Activated naive CD8-positive, alpha-beta T cell (primary cell): ENCODE measurements around the gene RPSA.

Experiments used
- H3K27ac Mint-ChIP-seq: one replicate; pipeline ENCODE4 v1.8.0; 2021; ENCODE audit warnings: mixed read lengths
- H3K27me3 Mint-ChIP-seq: one replicate; pipeline ENCODE4 v1.8.0; 2021; ENCODE audit warnings: mixed read lengths
- H3K36me3 Mint-ChIP-seq: one replicate; pipeline ENCODE4 v1.8.0; 2021; ENCODE audit warnings: mixed read lengths
- H3K4me1 Mint-ChIP-seq: one replicate; pipeline ENCODE4 v1.8.0; 2021; ENCODE audit warnings: low read depth, mixed read lengths
- H3K4me3 Mint-ChIP-seq: one replicate; pipeline ENCODE4 v1.8.0; 2021; ENCODE audit warnings: mild to moderate bottlenecking, mixed read lengths
- H3K9me3 Mint-ChIP-seq: one replicate; pipeline ENCODE4 v1.8.0; 2021; ENCODE audit warnings: low read depth, mixed read lengths

RPSA gene

GRCh38 chr3:39383881-39384664, 22.4 kb upstream of the RPSA start:
- H3K27me3 Mint-ChIP-seq, result no peaks in the 10 kb centered on the region
- H3K36me3 Mint-ChIP-seq, result no peaks in the 10 kb centered on the region
- peaks cover 55% of the 10 kb centered on the region for H3K4me1 Mint-ChIP-seq
- peak overlapping the region; percentile 97 for H3K4me3 Mint-ChIP-seq
- no peaks in the 10 kb centered on the region for H3K9me3 Mint-ChIP-seq
- peak overlapping the region; percentile 98 for H3K27ac Mint-ChIP-seq

GRCh38 chr3:39384665-39385000, 21.9 kb upstream of the RPSA start:
- peak overlapping the region; percentile 97 for H3K4me3 Mint-ChIP-seq
- H3K27ac Mint-ChIP-seq, result peak overlapping the region; percentile 98
- no peaks in the 10 kb centered on the region for H3K36me3 Mint-ChIP-seq
- no peaks in the 10 kb centered on the region for H3K27me3 Mint-ChIP-seq
- H3K4me1 Mint-ChIP-seq, result peaks cover 61% of the 10 kb centered on the region
- H3K9me3 Mint-ChIP-seq, result no peaks in the 10 kb centered on the region

GRCh38 chr3:39385456-39386090, 20.9 kb upstream of the RPSA start:
- H3K36me3 Mint-ChIP-seq, result peaks cover under 1% of the 10 kb centered on the region
- H3K4me1 Mint-ChIP-seq, result peaks cover 65% of the 10 kb centered on the region
- no peaks in the 10 kb centered on the region for H3K9me3 Mint-ChIP-seq
- H3K27me3 Mint-ChIP-seq, result no peaks in the 10 kb centered on the region
- H3K4me3 Mint-ChIP-seq, result peak overlapping the region; percentile 97
- peak overlapping the region; percentile 55 for H3K27ac Mint-ChIP-seq

- H3K4me3 Mint-ChIP-seq, result peak overlapping the region; percentile 74
- H3K36me3 Mint-ChIP-seq, result peaks cover 4% of the 10 kb centered on the region
- H3K9me3 Mint-ChIP-seq, result no peaks in the 10 kb centered on the region
- no peak overlapping the region for H3K27ac Mint-ChIP-seq
- H3K4me1 Mint-ChIP-seq, result peaks cover 67% of the 10 kb centered on the region
- H3K27me3 Mint-ChIP-seq, result no peaks in the 10 kb centered on the region
Measured at GRCh38 chr3:39386318-39386717, 20.2 kb upstream of the RPSA start.

GRCh38 chr3:39387411-39387975, 19.0 kb upstream of the RPSA start:
- Mint-ChIP-seq H3K27ac (peak overlapping the region; percentile 76), H3K9me3 (no peaks in the 10 kb centered on the region), H3K27me3 (no peaks in the 10 kb centered on the region), H3K36me3 (peaks cover 6% of the 10 kb centered on the region), H3K4me3 (peak overlapping the region; percentile 33), H3K4me1 (peaks cover 64% of the 10 kb centered on the region)

GRCh38 chr3:39388153-39388552, 18.4 kb upstream of the RPSA start:
- Mint-ChIP-seq H3K36me3 (peaks cover 6% of the 10 kb centered on the region), H3K9me3 (no peaks in the 10 kb centered on the region), H3K4me1 (peaks cover 59% of the 10 kb centered on the region), H3K27ac (peak overlapping the region; percentile 28), H3K4me3 (peak overlapping the region; percentile 33), H3K27me3 (no peaks in the 10 kb centered on the region)

- Mint-ChIP-seq H3K4me3 (peak overlapping the region; percentile 18), H3K4me1 (peaks cover 57% of the 10 kb centered on the region), H3K27ac (peak overlapping the region; percentile 86), H3K9me3 (no peaks in the 10 kb centered on the region), H3K27me3 (no peaks in the 10 kb centered on the region), H3K36me3 (peaks cover 6% of the 10 kb centered on the region)
Measured at GRCh38 chr3:39388741-39389248, 17.7 kb upstream of the RPSA start.

- Mint-ChIP-seq H3K36me3 (peaks cover 8% of the 10 kb centered on the region), H3K4me3 (no peak overlapping the region), H3K4me1 (peaks cover 49% of the 10 kb centered on the region), H3K9me3 (no peaks in the 10 kb centered on the region), H3K27me3 (no peaks in the 10 kb centered on the region), H3K27ac (no peak overlapping the region)
Measured at GRCh38 chr3:39390181-39390580, 16.3 kb upstream of the RPSA start.

GRCh38 chr3:39396690-39397089, 9.8 kb upstream of the RPSA start:
- Mint-ChIP-seq H3K27ac (no peak overlapping the region), H3K4me1 (peaks cover under 1% of the 10 kb centered on the region), H3K27me3 (no peaks in the 10 kb centered on the region), H3K9me3 (no peaks in the 10 kb centered on the region), H3K4me3 (no peak overlapping the region), H3K36me3 (peaks cover 14% of the 10 kb centered on the region)

GRCh38 chr3:39398700-39399099, 7.8 kb upstream of the RPSA start:
- H3K4me1 Mint-ChIP-seq, result peaks cover 4% of the 10 kb centered on the region
- peaks cover 12% of the 10 kb centered on the region for H3K36me3 Mint-ChIP-seq
- H3K4me3 Mint-ChIP-seq, result no peak overlapping the region
- H3K9me3 Mint-ChIP-seq, result no peaks in the 10 kb centered on the region
- H3K27me3 Mint-ChIP-seq, result no peaks in the 10 kb centered on the region
- no peak overlapping the region for H3K27ac Mint-ChIP-seq

- Mint-ChIP-seq H3K27me3 (no peaks in the 10 kb centered on the region), H3K36me3 (peaks cover 13% of the 10 kb centered on the region), H3K4me1 (peaks cover 11% of the 10 kb centered on the region), H3K9me3 (no peaks in the 10 kb centered on the region), H3K4me3 (no peak overlapping the region), H3K27ac (no peak overlapping the region)
Measured at GRCh38 chr3:39401983-39402382, 4.5 kb upstream of the RPSA start.

- no peak overlapping the region for H3K27ac Mint-ChIP-seq
- no peaks in the 10 kb centered on the region for H3K27me3 Mint-ChIP-seq
- peaks cover 18% of the 10 kb centered on the region for H3K36me3 Mint-ChIP-seq
- H3K4me3 Mint-ChIP-seq, result no peak overlapping the region
- H3K9me3 Mint-ChIP-seq, result no peaks in the 10 kb centered on the region
- H3K4me1 Mint-ChIP-seq, result peaks cover 32% of the 10 kb centered on the region
Measured at GRCh38 chr3:39404943-39405686, 1.4 kb upstream of the RPSA start.

- Mint-ChIP-seq H3K36me3 (peaks cover 15% of the 10 kb centered on the region), H3K4me3 (peak overlapping the region; percentile 97), H3K27ac (peak overlapping the region; percentile 100), H3K4me1 (peaks cover 38% of the 10 kb centered on the region), H3K27me3 (no peaks in the 10 kb centered on the region), H3K9me3 (no peaks in the 10 kb centered on the region)
Measured at GRCh38 chr3:39405687-39406367, 693 bp upstream of the RPSA start.

GRCh38 chr3:39407259-39407629, 724 bp downstream of the RPSA start:
- Mint-ChIP-seq H3K4me1 (peaks cover 45% of the 10 kb centered on the region), H3K36me3 (peaks cover 21% of the 10 kb centered on the region), H3K27me3 (no peaks in the 10 kb centered on the region), H3K9me3 (no peaks in the 10 kb centered on the region), H3K27ac (peak overlapping the region; percentile 98), H3K4me3 (peak overlapping the region; percentile 97)
